HG02678 (cell line): Measurements from ENCODE around the gene CRYL1.

Source experiments
- ATAC-seq: cut with Tn5 transposase; IDR thresholded peaks from one replicate; pipeline ENCODE4 v1.9.1; 2021; ENCODE audit warnings: mild to moderate bottlenecking, moderate library complexity; ENCODE audit not compliant: unreplicated experiment

Gene CRYL1

GRCh38 chr13:20428666-20429644 is 96.7 kb downstream of the CRYL1 start:
- ATAC-seq = no peak

GRCh38 chr13:20426766-20427448 is 98.8 kb downstream of the CRYL1 start:
- no peak for ATAC-seq

GRCh38 chr13:20425819-20426219 is 99.8 kb downstream of the CRYL1 start:
- ATAC-seq = peak; percentile 82

GRCh38 chr13:20424949-20425348 is 100.7 kb downstream of the CRYL1 start:
- no peak for ATAC-seq

- ATAC-seq = no peak
These were observed 101.2 kb downstream of the CRYL1 start for GRCh38 chr13:20424559-20424852.

- no peak for ATAC-seq
These were observed 103.3 kb downstream of the CRYL1 start for GRCh38 chr13:20422362-20422761.

- no peak for ATAC-seq
These were observed 104.7 kb downstream of the CRYL1 start for GRCh38 chr13:20420938-20421337.

GRCh38 chr13:20418953-20419352 is 106.7 kb downstream of the CRYL1 start:
- ATAC-seq = no peak

GRCh38 chr13:20416223-20416745 is 109.4 kb downstream of the CRYL1 start:
- ATAC-seq = no peak

- ATAC-seq = no peak
These were observed 110.0 kb downstream of the CRYL1 start for GRCh38 chr13:20415694-20416107.

GRCh38 chr13:20415306-20415679 is 110.4 kb downstream of the CRYL1 start:
- no peak for ATAC-seq

GRCh38 chr13:20414546-20415305 is 110.9 kb downstream of the CRYL1 start:
- no peak for ATAC-seq

GRCh38 chr13:20412691-20413355 is 112.8 kb downstream of the CRYL1 start:
- ATAC-seq = no peak

GRCh38 chr13:20411638-20412342 is 113.9 kb downstream of the CRYL1 start:
- ATAC-seq = peak; percentile 96

- ATAC-seq = no peak
These were observed 114.9 kb downstream of the CRYL1 start for GRCh38 chr13:20410726-20411125.

- no peak for ATAC-seq
These were observed 117.5 kb downstream of the CRYL1 start for GRCh38 chr13:20408181-20408580.

GRCh38 chr13:20407759-20408158 is 117.9 kb downstream of the CRYL1 start:
- ATAC-seq = no peak

- ATAC-seq = no peak
These were observed 120.0 kb downstream of the CRYL1 start for GRCh38 chr13:20405691-20406090.

- no peak for ATAC-seq
These were observed 121.0 kb downstream of the CRYL1 start for GRCh38 chr13:20404488-20405222.
